ENCODE measurements around the gene SLITRK1.

Gene SLITRK1

DNA sequence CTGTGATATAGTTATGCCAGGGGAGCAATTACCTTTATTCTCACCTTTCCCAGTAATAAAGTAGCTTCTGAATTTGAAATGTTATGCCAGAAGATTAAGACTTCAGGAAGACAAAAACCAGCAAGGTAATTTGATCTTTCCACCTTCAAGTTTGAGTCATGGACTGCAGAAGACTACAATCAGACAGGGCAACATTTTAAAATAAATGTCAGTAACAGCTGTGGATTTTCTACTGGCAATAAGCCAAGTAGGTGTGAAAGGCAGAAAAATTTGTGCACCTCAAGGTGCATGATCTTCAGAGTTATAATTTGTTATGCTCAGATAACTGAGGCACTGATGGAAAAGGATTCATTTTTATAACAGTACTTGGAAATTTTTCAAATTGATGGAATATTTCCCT lies 54.9 kb downstream of the SLITRK1 start:
- H4K20me1 ChIP-seq (ENCODE audit: insufficient read depth, low read length): no peaks in the 10 kb centered on the region
- peaks cover 7% of the 10 kb centered on the region; the same call in 1 of the 2 replicates for H3K9me3 ChIP-seq (ENCODE audit: low read length)
- H3K9ac ChIP-seq (ENCODE audit: low read length): no peak overlapping the region
- H3K9me2 ChIP-seq (ENCODE audit: low read depth, low read length): no peaks in the 10 kb centered on the region; the same call in 1 of the 2 replicates
- H3K4me1 ChIP-seq (ENCODE audit: insufficient read depth, low read length, severe bottlenecking): no peaks in the 10 kb centered on the region
- no peak for TF ChIP-seq EZH2 (IDR thresholded peaks at IDR 0.05; ENCODE audit: borderline replicate concordance, low read length)
- TF ChIP-seq, protein P1, sequence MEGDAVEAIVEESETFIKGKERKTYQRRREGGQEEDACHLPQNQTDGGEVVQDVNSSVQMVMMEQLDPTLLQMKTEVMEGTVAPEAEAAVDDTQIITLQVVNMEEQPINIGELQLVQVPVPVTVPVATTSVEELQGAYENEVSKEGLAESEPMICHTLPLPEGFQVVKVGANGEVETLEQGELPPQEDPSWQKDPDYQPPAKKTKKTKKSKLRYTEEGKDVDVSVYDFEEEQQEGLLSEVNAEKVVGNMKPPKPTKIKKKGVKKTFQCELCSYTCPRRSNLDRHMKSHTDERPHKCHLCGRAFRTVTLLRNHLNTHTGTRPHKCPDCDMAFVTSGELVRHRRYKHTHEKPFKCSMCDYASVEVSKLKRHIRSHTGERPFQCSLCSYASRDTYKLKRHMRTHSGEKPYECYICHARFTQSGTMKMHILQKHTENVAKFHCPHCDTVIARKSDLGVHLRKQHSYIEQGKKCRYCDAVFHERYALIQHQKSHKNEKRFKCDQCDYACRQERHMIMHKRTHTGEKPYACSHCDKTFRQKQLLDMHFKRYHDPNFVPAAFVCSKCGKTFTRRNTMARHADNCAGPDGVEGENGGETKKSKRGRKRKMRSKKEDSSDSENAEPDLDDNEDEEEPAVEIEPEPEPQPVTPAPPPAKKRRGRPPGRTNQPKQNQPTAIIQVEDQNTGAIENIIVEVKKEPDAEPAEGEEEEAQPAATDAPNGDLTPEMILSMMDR (IDR thresholded peaks at IDR 0.05; ENCODE audit: low read length): no peak
- no peaks in the 10 kb centered on the region for H3K36me3 ChIP-seq (ENCODE audit: insufficient read depth, low read length)
- H3K27me3 ChIP-seq (ENCODE audit: insufficient read depth, low read length): no peaks in the 10 kb centered on the region
- no peak overlapping the region for H2AFZ ChIP-seq (ENCODE audit: low read length)
- no peaks in the 10 kb centered on the region for H3K79me2 ChIP-seq (ENCODE audit: insufficient read depth, low read length)
- no peaks in the 10 kb centered on the region for H3F3A ChIP-seq (ENCODE audit: insufficient read depth, low read length)
- H3K4me3 ChIP-seq (ENCODE audit: low read depth, low read length, poor library complexity, severe bottlenecking): no peak overlapping the region
- no peak overlapping the region for H3K4me2 ChIP-seq (ENCODE audit: low read length)
- no peak overlapping the region for H3K27ac ChIP-seq (ENCODE audit: low read depth, low read length, poor library complexity, severe bottlenecking)

Measured in OCI-LY1 (cell line).